Suppressor macrophage treated with lipopolysaccharide for 1 hour (primary cell): ENCODE data around the gene FBXO8.
"Not testable (repeated sequence)": the region's sequence is repeated elsewhere in the genome, so short reads cannot be mapped to it uniquely, and the experiment has no call there.

Experiments
- DNase-seq, 3 donors: peaks; one replicate each; pipeline ENCODE4 v3.0.0-alpha.2; 2020 to 2022

Gene FBXO8, protein sequence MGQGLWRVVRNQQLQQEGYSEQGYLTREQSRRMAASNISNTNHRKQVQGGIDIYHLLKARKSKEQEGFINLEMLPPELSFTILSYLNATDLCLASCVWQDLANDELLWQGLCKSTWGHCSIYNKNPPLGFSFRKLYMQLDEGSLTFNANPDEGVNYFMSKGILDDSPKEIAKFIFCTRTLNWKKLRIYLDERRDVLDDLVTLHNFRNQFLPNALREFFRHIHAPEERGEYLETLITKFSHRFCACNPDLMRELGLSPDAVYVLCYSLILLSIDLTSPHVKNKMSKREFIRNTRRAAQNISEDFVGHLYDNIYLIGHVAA

DNA sequence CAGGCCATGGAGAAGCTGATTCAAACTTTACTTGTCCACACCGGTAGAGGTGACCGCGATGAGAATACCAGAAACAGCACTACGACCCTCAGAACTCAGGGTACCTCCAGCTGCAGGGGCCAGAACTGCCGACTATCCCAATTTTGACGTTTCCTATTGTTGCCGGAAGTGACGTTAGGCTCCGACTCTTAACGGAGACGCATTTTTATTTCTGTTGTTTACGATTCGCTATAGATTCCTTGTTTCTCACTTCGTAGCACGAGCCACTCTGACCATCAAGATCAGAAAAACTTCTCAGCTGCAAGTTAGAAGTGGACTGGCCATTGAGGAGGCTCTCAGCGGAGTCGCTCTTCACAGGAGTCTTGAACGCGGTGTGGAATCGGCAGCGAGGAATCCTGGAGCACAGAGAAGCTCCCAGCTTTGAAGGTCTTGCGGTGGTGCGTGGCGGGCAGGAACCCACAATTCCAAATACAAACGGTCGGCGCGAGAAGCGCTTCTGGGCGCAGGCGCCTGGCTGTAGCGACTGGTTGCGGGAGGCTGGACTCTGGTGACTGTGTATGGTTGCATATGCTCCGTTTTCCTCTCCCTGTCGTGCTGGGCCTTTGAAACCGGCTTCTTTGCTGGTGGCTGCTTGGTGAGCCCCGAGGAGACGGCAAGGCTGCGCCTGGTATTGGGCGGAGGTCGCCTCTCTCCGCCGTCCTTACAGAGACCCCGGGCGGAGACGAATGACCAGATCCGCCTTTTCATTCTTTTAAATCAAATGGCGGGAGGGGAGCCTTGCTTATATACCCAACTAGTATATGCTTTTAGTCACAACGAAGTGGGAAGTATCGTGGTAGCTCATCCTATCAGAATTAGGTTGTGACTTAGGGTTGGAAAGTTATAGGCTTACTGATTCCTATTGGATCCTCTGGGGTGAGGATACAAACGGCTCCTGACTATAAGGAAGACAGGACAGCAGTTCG lies at the start of gene FBXO8, which contains the start of gene CEP44:
FBXO8 (minus strand) TSS at position 161 of the 965 bp plus-strand sequence. CDS start 20,575 bp downstream, outside the sequence.
CEP44 (plus strand) TSS at position 405 of the 965 bp plus-strand sequence. CDS start 15,211 bp downstream, outside the sequence.
- DNase-seq: peak; percentile 81 to 89 (median 85)

DNA sequence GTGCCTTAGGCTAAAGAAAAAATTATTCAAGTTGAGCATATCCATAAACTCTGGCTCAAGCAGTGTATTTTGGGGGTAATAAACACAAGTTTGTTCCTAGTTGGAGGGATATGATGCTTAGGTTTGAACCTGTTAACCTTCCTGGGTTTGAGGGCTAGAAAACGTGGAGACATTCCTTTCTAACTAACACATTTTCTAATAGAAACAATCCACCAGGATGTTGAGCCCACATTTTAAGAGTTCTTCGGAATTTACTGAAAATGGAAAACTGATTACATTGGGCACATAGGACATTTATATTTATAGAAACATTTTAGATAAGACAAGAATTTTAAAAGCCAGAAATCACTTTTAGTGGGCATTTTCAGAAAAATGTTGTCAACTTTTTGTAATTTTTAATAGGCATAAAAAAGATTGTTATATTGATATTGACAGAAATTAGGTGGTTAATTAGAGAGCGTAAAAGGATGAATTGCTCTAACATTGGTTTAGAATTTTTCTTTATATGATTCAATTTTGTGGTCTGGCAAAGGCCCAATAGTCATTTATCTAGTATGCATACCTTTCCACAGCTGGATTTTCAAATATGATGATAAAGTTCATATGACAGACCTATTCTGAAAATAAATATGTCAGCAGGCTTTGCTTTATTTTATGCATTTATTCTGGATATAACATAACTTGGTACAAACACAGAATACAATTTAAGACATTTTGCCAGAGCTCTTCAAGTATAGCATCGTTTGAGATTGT lies 49.5 kb upstream of the FBXO8 start:
- DNase-seq: no peak

DNA sequence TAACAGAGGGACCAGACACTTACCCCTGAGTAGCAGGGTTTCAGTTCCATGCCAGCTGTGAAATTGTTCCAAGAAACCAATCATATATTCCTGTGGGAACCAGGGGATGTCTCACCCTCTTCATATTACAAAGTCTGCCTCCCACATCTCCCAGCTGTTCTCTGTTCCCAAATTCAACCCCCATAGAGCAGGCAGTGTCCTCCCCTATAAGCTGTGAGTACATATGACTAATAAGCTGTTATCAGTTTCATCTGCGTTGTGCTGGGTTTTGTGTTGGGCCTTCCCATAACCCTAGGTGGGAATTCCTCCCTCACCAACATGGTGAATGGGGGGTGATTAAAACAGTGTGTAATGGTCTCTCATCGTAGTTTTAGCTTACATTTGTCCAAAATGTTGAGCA lies 41.3 kb upstream of the FBXO8 start:
- DNase-seq: no peak

DNA sequence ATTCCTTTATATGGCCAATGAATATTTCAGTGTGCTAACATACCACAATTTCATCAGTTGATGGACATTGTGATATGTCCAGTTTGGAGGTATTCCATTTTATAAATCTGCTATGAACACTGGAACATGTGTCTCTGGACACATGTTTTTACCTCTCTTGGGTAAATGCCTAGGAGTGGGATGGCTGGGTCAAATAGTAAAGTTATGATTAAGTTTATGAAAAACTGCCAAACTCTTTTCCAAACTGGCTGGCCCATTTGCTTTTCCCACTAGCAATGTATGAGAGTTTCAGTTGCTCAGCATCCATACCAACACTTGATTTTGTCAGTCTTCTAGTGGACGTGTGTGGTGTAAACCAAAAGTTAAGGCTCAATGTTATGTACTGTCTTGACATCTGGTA lies 40.8 kb upstream of the FBXO8 start:
- DNase-seq: no peak

DNA sequence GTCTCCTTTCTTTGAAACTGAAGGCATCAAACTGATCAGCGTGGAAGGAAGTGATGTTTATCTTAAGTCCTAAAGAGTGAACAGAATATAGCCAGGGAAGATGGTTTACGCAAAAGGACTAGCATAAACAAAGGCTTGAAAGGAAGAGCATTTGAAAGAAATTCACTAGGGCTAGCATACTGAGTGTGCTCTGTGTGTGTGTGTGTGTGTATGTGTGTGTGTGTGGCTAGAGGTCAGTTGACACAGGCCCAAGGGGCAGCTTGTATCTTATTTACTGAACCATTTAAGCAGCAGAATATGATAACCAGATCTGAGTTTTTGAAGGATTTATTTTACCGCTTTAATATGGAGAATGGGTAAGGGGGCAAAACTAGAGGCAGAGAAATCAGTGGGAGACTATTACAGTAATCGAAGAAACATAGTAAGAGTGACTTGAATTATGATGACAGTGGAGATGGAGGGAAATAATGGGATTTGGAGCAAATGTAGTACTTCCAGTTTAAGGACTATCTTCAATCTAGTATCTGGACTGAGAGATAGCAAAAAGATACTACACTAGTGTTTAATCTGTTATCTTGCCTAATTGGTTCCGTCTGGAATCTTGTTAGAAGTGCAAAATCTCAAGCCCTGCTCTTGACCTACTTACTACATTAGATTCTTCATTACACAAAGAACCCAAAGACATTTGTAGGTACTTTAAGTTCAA lies 37.2 kb upstream of the FBXO8 start:
- no peak for DNase-seq

DNA sequence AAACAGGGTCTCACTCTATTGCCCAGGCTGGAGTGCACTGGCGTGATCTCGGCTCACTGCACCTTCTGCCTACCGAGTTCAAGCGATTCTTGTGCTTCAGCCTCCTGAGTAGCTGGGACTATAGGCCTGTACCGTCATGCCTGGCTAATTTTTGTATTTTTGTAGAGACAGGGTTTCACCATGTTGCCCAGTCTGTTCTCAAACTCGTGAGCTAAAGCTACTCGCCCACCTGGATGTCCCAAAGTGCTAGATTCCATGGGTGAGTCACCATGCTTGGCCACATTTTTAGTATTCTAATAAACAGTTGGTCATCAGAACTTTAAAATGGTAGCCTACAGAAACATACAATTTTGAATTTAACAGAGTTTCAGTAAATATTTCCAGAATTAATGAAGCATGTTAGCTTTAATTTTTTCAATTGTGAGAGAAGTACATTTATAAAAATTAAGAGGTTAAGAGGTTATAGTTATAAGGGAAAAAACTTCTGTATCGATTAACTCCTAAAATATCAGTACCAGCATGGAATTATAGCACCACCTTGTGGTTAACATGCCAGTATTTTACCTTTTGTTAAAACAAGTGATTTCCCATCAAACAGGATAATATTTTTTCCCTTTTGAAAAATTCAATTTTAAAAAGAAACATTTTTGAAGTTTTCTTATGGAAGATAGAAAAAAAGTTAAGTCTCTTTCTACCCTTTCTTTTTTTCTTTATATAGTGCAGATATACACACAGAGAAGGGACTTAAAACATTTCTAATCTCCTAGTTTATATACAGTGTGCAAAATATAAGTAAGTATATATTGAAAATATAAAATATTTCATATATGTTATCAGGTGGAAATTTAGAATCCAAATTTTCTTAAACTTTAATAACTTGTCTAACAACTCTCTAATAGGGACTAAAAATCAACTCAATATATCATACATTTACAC lies 35.6 kb upstream of the FBXO8 start:
- peak; percentile 42 to 62 (median 58) for DNase-seq

DNA sequence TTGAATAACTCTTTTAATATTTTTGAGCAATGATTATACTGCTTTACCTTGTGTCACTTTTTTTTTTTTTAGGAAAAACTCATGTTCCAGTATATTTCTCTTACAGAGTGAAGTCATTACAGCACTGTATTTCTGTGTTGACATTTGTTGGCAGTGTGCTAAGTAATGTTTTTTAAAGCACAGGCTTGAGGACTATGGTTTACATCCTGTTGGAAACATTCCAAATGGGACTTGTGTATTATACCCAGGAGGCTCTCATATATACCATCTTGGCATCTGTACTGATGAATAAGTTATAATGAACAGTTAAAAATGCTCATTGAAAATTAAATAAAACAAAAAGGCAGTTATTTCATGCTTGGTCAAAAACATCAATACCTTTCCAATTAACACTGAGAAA lies 34.1 kb upstream of the FBXO8 start:
- no peak for DNase-seq

DNA sequence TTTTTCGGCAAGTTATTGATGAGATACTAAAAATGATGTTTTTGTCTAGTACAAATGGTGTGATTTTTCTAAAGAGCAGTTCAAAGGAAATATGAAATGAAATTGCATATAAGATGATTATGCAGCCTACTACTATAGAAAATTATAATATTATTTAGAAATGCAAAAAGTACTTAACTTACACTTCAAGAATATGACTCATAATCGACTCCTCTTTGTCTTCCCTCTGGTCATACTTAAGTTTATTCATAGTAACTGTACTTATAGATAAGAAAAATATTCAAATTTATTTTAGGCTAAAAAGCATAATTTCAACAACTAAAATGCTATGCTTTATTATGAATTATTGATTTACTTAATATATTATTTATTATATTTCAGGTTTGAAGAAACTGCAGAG lies 33.5 kb upstream of the FBXO8 start:
- no peak for DNase-seq

DNA sequence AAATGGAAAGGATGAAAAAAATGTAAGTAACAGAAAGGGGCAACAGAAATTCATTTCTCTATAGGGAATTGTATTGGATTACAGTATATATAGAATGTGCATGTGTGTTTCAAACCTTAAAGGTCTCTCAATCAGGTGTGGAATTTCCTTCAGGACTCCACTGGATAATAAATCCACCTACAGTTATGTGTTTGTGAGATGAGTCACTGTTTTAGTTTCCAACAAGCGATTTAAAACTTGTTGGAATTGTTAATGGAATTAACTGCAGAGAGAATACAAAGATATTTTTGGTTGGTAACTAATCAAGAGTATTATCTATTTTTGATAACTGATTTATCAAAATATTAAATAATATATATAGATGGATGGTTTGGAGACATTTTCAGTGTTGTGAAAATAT lies 33.1 kb upstream of the FBXO8 start:
- DNase-seq: no peak

DNA sequence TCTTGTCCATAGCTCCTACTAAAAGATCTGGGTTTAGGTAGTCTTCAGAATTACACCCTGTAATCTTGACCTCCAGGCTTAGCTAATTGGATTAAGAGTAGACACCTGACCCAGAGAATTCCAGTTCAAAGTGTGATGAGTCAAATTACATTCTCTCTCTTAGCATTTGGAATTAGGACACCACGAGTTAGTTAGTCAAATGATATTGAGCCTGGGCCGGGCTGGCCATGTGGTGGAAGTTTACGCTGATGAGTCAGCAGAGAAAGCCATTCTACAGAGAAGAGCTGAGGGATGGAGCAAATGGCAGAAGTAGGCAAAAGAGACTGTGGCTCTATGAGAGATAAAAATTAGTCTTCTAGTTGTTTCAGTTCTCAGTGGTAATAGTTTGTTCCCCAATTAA lies 31.3 kb upstream of the FBXO8 start:
- DNase-seq: peak in 2 of 3 donors; percentile 1 to 23

DNA sequence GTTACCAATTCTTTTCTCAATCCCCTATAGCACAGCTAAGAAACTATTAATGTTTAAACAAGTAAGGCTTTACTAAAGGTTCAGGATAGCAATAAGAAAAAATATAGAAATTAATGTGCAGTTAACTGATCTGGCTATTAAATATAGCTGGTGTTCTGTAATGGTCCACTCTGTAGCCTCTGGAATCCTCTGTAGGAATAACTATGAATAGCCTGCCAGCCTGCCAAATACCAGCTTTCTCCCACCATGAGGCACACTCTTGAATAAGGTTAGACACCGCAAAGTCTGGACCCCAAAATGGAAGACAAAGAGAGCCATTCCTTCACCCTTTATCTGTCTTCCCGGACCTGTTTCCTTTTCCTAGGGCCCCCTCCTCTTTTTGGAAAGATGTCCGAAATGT lies 30.8 kb upstream of the FBXO8 start:
- no peak for DNase-seq

DNA sequence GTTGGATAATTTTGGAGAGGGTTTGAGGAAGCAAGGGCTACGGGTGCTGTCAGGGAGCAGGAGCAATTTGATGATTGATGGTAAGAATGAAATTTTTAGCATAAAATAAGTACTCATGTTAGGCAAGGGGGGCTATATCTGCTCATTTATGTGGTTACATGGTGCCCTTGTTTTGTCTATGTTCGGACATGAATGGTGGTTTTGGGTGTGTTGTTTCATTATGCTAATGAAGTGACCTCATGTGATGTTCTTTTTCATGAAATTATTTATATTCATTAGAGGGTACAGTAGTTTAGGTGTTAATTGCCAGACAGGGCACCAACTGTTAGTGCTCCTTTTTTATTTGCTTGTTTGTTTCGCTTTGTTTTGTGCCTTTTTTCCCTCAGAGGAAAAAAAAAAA lies 29.5 kb upstream of the FBXO8 start:
- no peak for DNase-seq

DNA sequence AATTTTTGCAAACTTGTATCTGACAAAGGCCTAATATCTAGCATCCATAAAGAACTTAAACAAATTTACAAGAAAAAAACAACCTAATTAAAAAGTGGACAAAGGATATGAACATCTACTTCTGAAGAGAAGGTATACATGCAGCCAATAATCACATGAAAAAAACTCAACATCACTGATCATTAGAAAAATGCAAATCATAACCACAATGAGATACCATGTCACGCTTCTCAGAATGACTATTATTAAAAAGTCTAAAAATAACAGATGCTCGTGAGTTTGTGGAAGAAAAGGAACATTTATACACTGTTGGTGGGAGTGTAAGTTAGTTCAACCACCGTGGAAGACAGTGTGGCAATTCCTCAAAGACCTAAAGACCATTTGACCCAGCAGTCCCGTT lies 24.2 kb upstream of the FBXO8 start:
- no peak for DNase-seq

DNA sequence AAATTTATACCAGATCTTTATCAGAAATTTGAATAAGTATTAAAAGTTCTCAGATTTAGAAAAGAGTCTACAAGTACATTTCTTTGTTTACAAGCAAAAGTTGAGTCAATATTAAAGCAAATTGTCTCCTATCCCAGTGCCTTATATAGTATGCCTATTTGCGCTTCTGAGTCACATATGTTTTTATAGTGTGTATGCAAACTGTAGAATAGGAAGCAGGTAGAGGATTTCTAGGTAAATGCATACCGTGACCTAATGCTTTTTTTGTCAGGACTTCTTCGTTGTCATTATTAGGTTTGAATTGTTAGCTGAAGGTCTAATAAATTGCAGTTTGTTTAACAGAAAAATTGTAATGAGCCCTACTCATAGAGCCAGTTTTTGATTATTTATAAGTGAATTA lies 22.5 kb upstream of the FBXO8 start:
- DNase-seq: no peak

DNA sequence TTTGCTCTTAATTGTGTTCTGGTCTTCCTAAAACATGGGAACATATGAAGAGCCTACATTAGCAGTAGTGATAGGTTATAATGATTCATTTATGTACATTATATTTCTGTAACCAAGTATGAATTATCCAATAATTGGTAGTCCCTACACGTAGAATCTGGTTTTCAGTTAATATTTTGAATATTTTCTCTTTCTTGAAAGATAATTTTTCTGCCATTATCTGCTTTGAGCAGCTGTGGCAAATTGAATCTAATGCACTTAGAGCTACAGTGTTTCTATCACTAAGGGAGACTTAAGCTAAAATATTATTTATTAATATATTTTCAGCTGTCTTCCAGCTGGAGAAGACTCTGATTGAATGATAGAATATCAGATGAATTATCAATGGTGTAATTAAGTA lies 21.2 kb upstream of the FBXO8 start:
- no peak for DNase-seq

DNA sequence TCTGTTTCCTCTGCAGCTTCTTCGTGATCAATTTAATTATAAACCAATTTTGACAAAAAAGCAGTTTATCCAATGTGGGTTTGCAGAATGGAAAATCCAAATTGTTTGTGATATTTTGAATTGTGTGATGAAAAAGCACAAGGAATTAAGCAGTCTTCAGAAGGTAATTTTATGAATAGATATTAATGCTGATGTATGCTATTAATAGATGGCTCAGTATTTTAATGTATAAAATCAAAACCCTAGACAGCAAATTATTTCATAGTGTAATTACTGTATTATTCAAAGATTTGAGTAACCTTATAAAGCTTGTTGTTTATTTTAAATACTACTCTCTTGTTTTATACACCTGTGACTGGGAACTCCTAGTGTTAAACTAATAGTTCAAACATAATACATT lies 20.2 kb upstream of the FBXO8 start:
- DNase-seq: no peak

DNA sequence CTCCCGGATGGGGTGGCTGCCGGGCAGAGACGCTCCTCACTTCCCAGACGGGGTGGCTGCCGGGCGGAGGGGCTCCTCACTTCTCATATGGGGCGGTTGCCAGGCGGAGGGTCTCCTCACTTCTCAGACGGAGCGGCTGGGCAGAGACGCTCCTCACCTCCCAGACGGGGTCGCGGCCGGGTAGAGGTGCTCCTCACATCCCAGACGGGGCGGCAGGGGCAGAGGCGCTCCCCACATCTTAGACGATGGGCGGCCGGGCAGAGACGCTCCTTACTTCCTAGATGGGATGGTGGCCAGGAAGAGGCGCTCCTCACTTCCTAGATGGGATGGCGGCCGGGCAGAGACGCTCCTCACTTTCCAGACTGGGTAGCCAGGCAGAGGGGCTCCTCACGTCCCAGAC lies 11.7 kb upstream of the FBXO8 start:
- DNase-seq: not testable (repeated sequence)

DNA sequence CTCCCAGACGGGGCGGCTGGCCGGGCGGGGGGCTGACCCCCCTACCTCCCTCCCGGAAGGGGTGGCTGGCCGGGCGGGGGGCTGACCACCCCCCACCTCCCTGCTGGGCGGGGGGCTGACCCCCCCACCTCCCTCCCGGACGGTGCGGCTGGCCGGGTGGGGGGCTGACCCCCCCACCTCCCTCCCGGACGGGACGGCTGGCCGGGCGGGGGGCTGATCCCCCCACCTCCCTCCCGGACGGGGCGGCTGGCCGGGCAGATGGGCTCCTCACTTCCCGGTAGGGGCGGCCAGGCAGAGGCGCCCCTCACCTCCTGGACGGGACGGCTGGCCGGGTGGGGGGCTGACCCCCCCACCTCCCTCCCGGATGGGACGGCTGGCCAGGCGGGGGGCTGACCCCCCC lies 11.2 kb upstream of the FBXO8 start:
- not testable (repeated sequence) for DNase-seq

DNA sequence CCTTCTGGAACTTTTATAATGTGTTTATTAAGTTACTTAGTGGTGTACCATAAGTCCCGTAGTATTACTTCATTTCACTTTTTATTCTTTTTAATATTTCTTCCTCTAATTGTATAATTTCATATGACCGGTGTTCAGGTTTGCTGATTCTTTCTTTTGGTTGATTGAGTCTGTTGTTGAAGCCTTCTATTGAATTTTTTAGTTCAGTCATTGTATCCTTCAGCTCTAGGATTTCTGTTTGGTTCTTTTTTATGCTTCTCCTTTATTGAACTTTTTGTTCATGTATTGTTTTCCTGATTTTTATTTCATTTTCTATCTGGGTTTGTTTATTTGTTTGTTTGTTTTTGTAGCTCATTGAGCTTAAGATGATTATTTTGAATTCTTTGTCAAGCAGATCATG lies 9.0 kb upstream of the FBXO8 start:
- no peak for DNase-seq

DNA sequence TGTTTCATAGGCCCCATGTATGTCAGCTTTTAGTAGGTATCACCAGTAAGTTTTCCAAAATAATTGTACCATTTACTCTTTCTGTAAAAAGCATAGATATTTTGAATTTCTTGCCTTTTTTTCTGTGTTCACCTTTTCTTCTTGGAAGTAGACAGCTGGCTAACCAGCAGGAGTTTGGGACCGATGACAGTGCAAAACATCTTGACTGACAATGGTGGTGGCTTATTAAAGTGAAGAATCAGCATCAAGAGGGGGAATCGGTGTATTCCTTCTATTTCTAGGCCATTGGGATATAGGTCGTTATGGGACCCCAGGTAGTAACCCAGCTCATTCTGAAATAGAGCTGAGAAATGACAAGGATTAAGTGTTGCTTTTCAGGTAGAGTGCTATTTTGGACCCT lies 3.4 kb upstream of the FBXO8 start:
- no peak for DNase-seq

DNA sequence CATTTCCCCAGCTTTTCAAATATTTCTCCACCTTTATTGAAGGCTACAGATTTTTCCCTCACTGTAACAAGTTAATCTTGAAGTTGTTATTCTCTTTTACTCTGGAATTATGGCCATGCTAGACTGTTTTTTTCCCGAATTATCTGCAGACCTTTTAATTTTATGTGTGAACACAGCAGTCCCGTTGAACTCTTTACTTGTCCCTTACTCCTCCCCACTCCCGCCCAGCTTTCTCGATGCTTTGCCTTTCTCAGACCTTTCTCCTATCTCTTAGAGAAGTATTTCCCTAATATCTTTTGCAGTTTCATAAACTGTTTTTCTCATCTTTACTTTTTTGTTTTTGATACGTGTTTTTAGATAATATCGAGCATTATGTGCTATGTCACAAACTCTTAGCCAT lies 1.0 kb upstream of the FBXO8 start:
- DNase-seq: peak in 1 of 3 donors; percentile 13
